KMS-11 (cell line): ENCODE results near the gene SURF4.

Experiments
- H2AFZ ChIP-seq: fragments of 200-600 bp; sonication (generic); 2 replicates; pipeline ENCODE4 v1.6.1; 2016; ENCODE audit warnings: antibody characterized with exemption, mixed run types, low read depth
- H3K27ac ChIP-seq: fragments of 200-600 bp; sonication (generic); 2 replicates; pipeline ENCODE4 v1.6.1; 2016; ENCODE audit warnings: mild to moderate bottlenecking, mixed run types
- H3K27me3 ChIP-seq: fragments of 200-600 bp; sonication (generic); 2 replicates; pipeline ENCODE4 v1.6.1; 2017; ENCODE audit warnings: mild to moderate bottlenecking, low read depth, mixed run types, moderate library complexity; ENCODE audit not compliant: insufficient read depth
- H3K36me3 ChIP-seq: fragments of 200-600 bp; sonication (generic); 2 replicates; pipeline ENCODE4 v1.6.1; 2017; ENCODE audit warnings: mild to moderate bottlenecking, mixed run types; ENCODE audit not compliant: insufficient read depth
- H3K4me1 ChIP-seq: fragments of 200-600 bp; sonication (generic); 2 replicates; pipeline ENCODE4 v1.6.1; 2016; ENCODE audit warnings: mild to moderate bottlenecking, low read depth, mixed run types; ENCODE audit not compliant: poor library complexity, severe bottlenecking
- H3K4me2 ChIP-seq: fragments of 200-600 bp; sonication (generic); 2 replicates; pipeline ENCODE4 v1.7.0; 2016; ENCODE audit warnings: mild to moderate bottlenecking, mixed run types
- H3K4me3 ChIP-seq: fragments of 200-600 bp; sonication (generic); IDR thresholded peaks from 2 replicates; pipeline ENCODE4 v1.6.1; 2017; ENCODE audit warnings: low read depth, low read length, mixed read lengths; ENCODE audit not compliant: insufficient read depth
- H3K79me2 ChIP-seq: fragments of 200-600 bp; sonication (generic); 2 replicates; pipeline ENCODE4 v1.6.1; 2016; ENCODE audit warnings: low read depth, mixed run types; ENCODE audit not compliant: insufficient read depth
- H3K9ac ChIP-seq: fragments of 200-600 bp; sonication (generic); 2 replicates; pipeline ENCODE4 v1.6.1; 2016; ENCODE audit warnings: mild to moderate bottlenecking, mixed run types
- H4K20me1 ChIP-seq: fragments of 200-600 bp; sonication (generic); 2 replicates; pipeline ENCODE4 v1.6.1; 2016; ENCODE audit warnings: mild to moderate bottlenecking, mixed run types; ENCODE audit not compliant: insufficient read depth
- CTCF ChIP-seq: fragments of 200-600 bp; sonication (generic); conservative IDR thresholded peaks from 2 replicates; pipeline ENCODE4 v1.6.1; 2017; ENCODE audit warnings: low read depth, mild to moderate bottlenecking, antibody characterized with exemption, low read length, moderate library complexity, mixed read lengths

Gene SURF4

GRCh38 chr9:133417541-133418461 is 41.9 kb upstream of the SURF4 start, which contains the start of gene REXO4:
Gene REXO4, minus strand, starts transcription at chr9:133418010. Its CDS starts 166 bp downstream, at chr9:133417844.
- H3K27ac ChIP-seq = peak within 1 kb of the TSS; percentile 60
- no peaks in the 10 kb centered on the region for H4K20me1 ChIP-seq
- peaks cover 13% of the 10 kb centered on the region; the same call in 1 of the 2 replicates for H3K27me3 ChIP-seq
- H3K4me3 ChIP-seq = no peak within 1 kb of the TSS
- H2AFZ ChIP-seq = peak within 1 kb of the TSS; percentile 89
- no peak for TF ChIP-seq CTCF
- H3K9ac ChIP-seq = peak within 1 kb of the TSS; percentile 74
- peaks cover 28% of the 10 kb centered on the region; the same call in 1 of the 2 replicates for H3K79me2 ChIP-seq
- H3K4me2 ChIP-seq = peak within 1 kb of the TSS; percentile 93
- peaks cover 4% of the 10 kb centered on the region; the same call in 1 of the 2 replicates for H3K36me3 ChIP-seq
- peaks cover 11% of the 10 kb centered on the region for H3K4me1 ChIP-seq

- Histone ChIP-seq H3K27me3 (no peaks in the 10 kb centered on the region), H3K79me2 (peaks cover 28% of the 10 kb centered on the region; the same call in 1 of the 2 replicates), H3K4me2 (no peak overlapping the region), H3K9ac (no peak overlapping the region), H3K27ac (no peak overlapping the region), H3K36me3 (peaks cover 4% of the 10 kb centered on the region; the same call in 1 of the 2 replicates), H4K20me1 (no peaks in the 10 kb centered on the region), H3K4me1 (peaks cover 8% of the 10 kb centered on the region), H3K4me3 (no peak overlapping the region), H2AFZ (no peak overlapping the region)
- TF ChIP-seq CTCF = no peak
Measured at GRCh38 chr9:133415170-133415569, 39.3 kb upstream of the SURF4 start.

- Histone ChIP-seq H3K4me1 (no peaks in the 10 kb centered on the region), H4K20me1 (no peaks in the 10 kb centered on the region), H2AFZ (no peak overlapping the region), H3K4me3 (no peak overlapping the region), H3K27ac (no peak overlapping the region), H3K36me3 (no peaks in the 10 kb centered on the region; the same call in 1 of the 2 replicates), H3K9ac (no peak overlapping the region), H3K4me2 (no peak overlapping the region), H3K27me3 (no peaks in the 10 kb centered on the region), H3K79me2 (no peaks in the 10 kb centered on the region)
- TF ChIP-seq CTCF = no peak
Measured at GRCh38 chr9:133408042-133408441, 32.2 kb upstream of the SURF4 start.

DNA sequence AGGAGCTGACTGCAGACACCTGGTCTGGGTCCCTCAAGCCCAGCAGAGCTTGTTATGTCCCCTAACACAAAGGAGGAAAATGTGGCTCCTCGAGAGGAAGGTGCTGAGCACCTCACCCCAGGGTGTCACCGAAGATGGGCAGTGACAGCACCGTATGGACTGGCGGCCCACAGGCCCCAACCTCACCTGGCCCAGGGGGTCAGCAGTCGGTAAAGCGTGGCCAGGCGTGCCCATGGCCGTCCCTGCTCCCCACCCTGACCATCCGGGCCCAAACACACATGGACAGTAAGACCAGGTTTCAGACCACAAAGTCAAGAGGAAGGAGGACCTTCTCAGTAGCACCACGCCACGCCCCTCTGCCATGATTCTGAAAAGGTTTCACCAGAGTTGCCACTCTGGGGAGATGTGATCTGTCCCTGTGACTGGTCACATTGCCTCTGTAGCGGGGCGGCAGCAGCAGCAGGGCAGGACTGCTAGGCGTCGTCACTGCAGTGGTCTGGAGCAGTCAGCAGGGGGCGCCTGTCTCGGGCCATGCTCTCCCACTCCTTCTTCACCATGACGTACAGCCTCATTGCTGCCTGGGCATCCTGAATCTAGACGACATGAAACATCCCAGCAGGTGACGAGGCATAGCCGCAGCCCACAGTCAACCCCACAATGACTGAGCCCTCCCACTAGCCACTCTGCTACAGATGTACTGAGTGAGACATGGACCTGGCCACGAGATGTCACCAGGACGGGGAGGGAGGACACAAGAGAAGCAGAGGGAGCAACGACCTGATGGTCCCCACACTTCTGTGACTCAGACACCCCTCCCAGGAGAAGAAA is 30.8 kb upstream of the SURF4 start:
- no peaks in the 10 kb centered on the region for H3K4me1 ChIP-seq
- peak; percentile 85 for TF ChIP-seq CTCF
- no peak overlapping the region for H3K4me3 ChIP-seq
- H3K9ac ChIP-seq = no peak overlapping the region
- H3K4me2 ChIP-seq = no peak overlapping the region
- no peaks in the 10 kb centered on the region for H4K20me1 ChIP-seq
- H3K27me3 ChIP-seq = no peaks in the 10 kb centered on the region
- H3K36me3 ChIP-seq = no peaks in the 10 kb centered on the region
- H3K79me2 ChIP-seq = no peaks in the 10 kb centered on the region
- no peak overlapping the region for H2AFZ ChIP-seq
- H3K27ac ChIP-seq = no peak overlapping the region
